GOT3 (cell line): Measurements from ENCODE around the gene ARSG.

Experiments
- DNase-seq: peaks from one replicate; lab custom pipeline; 2025; ENCODE audit warnings: mixed read lengths; lab: John Stamatoyannopoulos, UW

ARSG gene

DNA sequence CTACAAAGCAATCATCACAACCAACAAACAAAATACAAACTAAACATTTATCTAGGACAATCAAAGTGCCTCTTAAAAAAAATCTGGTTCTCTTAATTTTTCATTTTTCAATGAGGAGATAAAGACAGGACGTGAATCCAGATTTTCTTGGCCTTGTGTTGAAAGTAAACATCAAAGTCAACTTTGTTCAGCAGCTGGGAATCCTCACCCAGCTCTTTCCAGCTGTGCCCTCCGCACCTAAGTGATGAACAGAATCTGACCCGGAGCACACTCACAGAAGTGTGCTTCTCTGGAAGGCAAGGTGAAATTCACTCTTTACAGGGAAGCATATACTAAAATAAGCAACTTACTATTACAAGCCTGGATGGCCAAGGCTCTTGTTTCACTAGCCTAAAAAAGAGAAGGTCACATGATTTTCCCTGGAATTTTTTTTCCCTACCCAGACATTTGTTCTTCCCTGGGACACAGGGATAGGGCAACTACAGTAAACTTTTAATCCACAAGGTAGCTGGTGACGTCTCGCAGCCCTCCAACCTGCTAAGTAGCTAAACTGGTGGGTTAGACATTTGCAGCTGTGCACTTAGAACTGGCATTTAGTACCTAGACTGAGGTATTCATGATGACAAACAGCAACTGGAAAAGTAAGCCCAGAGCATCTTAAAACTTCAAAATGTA lies 162.8 kb downstream of the ARSG start:
- no peak for DNase-seq

- DNase-seq = no peak
These were observed 164.6 kb downstream of the ARSG start for GRCh38 chr17:68455901-68456338.

DNA sequence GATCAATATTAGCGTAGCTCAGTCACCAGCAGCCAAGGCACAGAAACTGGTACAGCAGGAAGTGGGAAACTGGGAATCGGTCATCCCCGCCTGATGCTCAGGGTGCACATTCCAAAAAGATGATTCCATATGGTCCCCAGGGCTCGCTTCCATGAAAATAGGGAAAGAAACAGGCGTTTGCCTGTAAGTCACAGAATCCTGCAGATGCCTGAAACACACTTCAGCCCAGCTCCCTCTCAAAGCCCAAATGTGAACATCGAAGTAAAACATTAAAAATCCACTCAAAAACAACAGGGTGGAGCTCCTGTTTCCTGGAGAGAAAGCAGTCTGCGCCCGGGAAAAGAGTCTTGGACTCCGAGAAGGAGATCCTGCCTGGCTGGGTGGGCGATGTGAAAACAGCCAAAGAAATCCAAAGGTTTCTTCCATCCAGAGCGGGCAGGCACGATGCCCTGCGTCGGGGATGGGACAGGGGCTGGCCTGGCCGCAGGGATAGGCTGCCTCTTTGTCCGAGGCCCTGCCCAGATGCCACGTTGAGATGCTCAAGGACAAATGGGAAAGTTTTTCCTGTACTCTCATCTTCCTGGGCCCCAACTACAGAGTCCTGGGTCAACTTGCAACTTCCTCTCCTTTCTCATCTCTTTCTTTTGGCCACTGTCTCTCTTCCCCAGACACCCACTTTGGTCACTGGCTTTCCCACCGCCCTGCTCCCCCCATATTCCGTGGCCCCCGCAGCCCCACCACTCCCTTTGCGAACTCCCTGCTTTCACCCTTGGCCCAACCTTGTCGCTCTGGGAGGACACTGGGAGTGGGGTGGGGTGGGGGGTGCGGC lies 165.3 kb downstream of the ARSG start:
- DNase-seq = peak; percentile 32

DNA sequence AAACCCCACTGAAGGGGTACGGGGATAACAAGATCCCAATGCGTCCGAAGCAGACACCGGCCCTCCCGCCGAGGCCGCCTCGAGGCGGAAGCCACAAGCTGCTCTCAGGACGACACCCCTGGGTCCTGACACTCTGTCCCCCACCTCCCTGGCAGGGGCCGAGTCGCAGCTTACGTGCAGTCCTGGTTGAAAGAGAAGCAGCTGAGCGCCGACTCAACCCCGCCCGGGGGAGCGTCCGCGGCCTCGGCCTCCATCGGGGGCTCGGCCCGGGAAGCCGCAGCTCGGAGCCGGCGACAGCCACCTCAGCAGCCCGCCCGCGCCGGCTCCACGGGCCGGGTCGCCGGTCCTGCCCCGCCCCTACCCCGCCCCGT lies 165.9 kb downstream of the ARSG start, which contains the start of gene WIPI1:
Gene WIPI1 (minus strand): TSS at position 329 of the 371 bp plus-strand sequence. CDS start 75 bp downstream, at position 254.
- no peak for DNase-seq

DNA sequence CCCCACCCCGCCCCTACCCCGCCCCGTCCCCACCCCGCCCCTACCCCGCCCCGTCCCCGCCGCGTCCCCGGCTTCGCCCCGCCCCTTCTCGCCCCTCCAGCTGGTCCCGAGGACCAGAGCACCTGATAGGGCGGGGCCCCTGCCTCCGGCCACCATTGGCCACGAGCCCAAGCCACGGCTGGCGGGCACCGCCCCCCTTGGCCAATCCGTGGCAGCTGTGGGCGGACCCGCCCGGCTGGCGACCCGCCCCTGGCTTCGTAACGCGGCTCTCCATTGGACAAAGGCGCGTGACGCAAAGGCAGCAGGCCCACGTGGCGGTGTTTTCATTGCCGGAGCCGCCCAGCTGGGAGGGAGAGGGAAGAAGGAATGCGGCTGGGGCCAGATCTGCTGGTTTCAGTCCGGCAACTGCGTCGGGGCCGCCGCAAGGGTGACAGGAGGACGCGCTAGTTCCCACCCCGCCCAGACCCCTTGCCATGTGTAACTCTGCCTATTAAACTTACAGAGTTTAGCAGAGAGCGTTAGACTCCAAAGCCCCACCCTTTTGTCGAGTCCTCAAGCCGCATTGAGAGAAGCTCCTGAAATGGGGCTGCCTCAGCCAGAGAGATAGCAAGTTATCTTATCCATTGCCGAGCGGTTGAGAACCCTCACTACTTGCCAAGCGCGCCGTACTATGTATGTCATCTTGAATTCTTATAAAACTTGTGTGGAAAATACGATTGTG lies 166.4 kb downstream of the ARSG start:
- DNase-seq = peak; percentile 94

DNA sequence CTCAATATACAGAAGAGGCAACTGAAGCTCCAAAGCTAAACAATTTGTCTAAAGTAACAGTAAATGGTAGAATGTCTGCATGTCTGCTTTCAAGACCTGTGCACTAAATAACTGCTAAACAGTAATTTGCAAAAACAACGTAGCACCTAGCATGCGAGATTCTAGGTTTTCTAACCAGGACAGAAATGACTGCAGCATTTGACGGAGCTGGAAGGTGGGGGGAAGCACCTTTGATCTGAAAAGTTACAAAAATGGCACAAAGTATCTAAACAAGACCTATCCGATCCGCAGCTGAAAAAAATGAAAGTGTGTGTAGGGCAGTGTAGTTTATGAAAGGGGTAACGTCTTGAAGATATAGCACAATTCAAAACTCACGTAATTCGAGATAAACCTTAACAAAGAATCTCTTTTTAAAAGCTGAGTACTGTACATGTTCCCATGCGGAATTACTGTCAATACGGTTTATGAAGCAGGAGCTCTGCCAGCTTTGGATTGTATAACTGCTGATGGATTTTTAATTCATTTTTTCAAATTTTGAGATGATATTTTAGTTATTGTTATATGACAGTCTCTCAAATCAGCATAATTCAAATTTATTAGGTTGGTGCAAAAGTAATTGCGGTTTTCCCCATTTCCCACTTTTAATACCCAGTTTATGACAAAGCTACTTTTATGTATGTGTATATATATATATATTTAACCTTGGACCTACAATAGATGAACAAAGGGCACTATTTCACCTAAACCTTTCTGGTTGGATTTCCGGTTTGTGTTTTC lies 167.2 kb downstream of the ARSG start:
- DNase-seq = no peak

DNA sequence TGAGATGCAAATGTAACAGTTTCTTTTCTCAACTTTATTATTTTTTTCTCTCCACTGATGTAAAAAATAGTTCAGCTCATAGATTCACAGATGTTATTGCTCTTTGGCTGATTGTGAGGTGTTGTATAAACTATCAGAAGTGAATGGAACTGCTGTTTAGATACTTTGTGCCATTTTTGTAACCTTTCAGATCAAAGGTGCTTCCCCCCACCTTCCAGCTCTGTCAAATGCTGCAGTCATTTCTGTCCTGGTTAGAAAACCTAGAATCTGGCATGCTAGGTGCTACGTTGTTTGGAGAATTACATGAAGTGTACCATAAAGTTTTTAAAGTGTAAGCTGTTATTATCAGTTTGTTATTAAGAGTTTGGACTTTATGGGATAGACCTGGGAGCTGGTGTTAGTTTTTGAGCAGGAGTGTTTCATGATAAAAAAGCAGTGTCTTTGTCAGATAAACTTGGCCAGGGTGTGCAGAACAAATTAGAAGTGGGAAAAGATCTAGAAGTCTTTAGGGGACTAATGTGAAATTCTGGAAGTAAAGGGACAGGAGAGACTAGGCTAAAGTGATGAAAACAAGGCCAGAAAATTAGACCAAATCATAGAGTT lies 167.8 kb downstream of the ARSG start:
- DNase-seq = no peak

GRCh38 chr17:68460146-68460545 lies 168.9 kb downstream of the ARSG start:
- DNase-seq = no peak

DNA sequence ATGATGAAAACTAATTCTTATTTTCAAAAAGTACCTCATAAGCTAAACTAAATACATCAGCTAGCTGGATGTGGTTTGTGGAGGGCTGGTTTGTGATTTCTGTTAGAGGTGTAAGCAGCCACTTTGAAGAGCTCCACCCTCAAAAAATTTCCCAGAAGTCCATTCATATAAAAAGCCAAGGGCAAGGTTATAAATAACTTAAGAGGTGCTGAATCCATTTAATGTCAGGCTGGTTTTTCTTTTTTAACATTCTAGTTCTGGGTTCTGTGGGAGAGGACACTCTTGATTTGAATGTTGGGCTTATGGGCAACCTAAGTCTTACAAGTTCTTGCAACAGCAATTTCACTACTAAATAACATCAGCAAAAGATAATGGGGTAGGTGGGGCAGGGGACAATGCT lies 169.4 kb downstream of the ARSG start:
- no peak for DNase-seq

GRCh38 chr17:68461122-68461539 lies 169.8 kb downstream of the ARSG start:
- no peak for DNase-seq

DNA sequence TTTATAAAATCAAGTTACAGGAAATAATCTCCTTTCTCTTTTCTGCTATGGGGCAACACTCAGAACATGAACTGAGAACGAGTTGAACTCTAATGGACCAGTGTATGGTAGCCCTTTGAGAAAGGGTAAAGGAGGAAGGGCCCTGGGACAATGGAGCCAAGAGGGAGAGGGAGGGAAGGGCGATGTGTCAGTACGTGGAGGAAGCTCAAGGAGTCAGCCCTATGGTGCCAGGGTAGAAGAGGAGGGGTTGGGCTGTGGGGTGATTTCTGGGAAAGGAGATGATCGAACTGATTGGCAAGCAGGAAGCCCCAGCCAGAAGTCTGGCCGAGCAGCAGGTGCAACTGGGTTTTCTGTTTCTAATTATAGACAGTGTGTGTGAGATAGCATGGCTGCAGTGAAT lies 170.3 kb downstream of the ARSG start:
- DNase-seq = no peak

DNA sequence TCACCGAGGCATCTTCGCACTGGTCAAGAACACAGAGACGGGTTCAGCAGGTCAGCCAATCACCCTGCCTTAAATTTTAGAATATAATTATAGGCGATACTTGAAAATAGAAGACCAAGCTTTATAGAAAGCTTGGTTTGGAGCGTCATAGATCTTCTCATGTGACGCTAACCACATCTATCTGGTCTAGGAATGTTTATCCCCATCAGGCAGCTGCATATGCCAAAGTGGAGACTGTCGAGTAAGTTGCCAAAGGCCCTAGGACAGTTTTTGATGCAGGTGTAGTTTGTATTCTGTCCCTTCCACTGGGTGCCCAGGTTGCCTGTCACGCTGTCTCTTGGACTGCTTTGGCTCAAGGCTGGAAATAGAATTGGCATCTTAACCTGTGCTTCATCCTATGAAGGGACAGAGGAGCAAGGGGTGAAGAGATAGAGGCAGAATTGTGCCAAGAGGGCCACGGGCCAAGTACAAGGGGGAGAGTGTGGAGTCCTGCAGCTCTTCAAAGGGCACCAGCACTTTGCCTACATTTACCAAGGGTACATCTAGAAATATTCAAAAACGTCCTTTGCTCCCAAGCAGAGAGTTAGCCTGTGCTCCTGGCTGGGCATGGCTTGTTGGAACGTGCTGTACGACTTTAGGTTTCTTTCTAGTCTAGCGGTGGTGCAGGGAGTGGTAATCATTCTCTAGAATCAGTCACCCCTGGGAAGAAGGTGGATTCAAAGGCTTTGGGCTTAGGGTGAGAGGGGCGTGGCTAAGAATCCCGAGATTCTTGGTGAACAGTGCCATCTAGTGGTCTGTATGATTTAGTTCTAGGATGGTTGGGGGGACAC lies 171.3 kb downstream of the ARSG start:
- DNase-seq = no peak

- DNase-seq = no peak
These were observed 172.1 kb downstream of the ARSG start for GRCh38 chr17:68463211-68464019.

DNA sequence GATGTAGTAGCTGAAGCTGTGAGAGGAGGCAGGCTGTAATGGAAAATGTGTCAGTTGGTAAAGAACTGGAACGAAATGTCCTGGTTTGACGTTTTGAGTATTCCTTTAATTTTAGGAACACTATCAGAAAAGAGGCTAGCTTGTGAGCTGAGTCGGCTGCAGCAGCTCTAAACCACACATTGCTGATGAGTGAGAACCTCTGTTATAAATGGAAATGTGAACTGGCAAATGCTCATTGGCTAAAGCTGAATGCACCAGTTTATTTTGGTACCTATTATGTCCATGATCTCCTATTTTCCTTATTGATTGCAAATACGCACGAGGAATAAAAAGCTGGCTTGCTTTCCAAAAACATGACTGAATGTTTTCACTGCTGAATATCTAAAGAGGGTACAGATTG lies 177.0 kb downstream of the ARSG start:
- no peak for DNase-seq

GRCh38 chr17:68468788-68469187 lies 177.5 kb downstream of the ARSG start:
- no peak for DNase-seq
